ENCODE data around the gene HEATR1.

The HEATR1 gene

GRCh38 chr1:236576004-236576403 is 28.3 kb downstream of the HEATR1 start:
- DNase-seq (ENCODE audit: extremely low spot score): no peak
- CTCF ChIA-PET: no interaction called here
- POLR2A ChIA-PET: no interaction called here
- TF ChIP-seq HDGF (IDR thresholded peaks at IDR 0.05; ENCODE audit: borderline replicate concordance): no peak
- TF ChIP-seq FOXM1 (IDR thresholded peaks at IDR 0.05; ENCODE audit: borderline replicate concordance): no peak
- no peak for TF ChIP-seq NFRKB (IDR thresholded peaks at IDR 0.05)
- TF ChIP-seq SP1 (IDR thresholded peaks at IDR 0.05): no peak
- no peak for TF ChIP-seq FOXA1 (IDR thresholded peaks at IDR 0.05)
- no peak for TF ChIP-seq FOXK2 (IDR thresholded peaks at IDR 0.05)
- TF ChIP-seq ZNF384 (IDR thresholded peaks at IDR 0.05): no peak
- no peak for TF ChIP-seq PKNOX1 (IDR thresholded peaks at IDR 0.05)
- no peak for TF ChIP-seq L3MBTL2 (conservative IDR thresholded peaks at IDR 0.05)

GRCh38 chr1:236575523-236575922 is 28.8 kb downstream of the HEATR1 start:
- DNase-seq (ENCODE audit: extremely low spot score): no peak
- POLR2A ChIA-PET: no interaction called here
- TF ChIP-seq TARDBP (IDR thresholded peaks at IDR 0.05): no peak
- TF ChIP-seq FOXM1 (IDR thresholded peaks at IDR 0.05; ENCODE audit: borderline replicate concordance): no peak
- no peak for TF ChIP-seq ARNT (IDR thresholded peaks at IDR 0.05)
- TF ChIP-seq L3MBTL2 (conservative IDR thresholded peaks at IDR 0.05): no peak
- no peak for TF ChIP-seq SUZ12 (IDR thresholded peaks at IDR 0.05)
- no peak for TF ChIP-seq LEF1 (IDR thresholded peaks at IDR 0.05; ENCODE audit: borderline replicate concordance)
- TF ChIP-seq CTBP1 (IDR thresholded peaks at IDR 0.05; ENCODE audit: borderline replicate concordance): no peak
- no peak for TF ChIP-seq NFRKB (IDR thresholded peaks at IDR 0.05)
- no peak for TF ChIP-seq ELF4 (IDR thresholded peaks at IDR 0.05)
- no peak for TF ChIP-seq FOXK2 (IDR thresholded peaks at IDR 0.05)
- TF ChIP-seq FOXA1 (IDR thresholded peaks at IDR 0.05): no peak
- no peak for TF ChIP-seq ZNF384 (IDR thresholded peaks at IDR 0.05)
- no peak for TF ChIP-seq HDGF (IDR thresholded peaks at IDR 0.05; ENCODE audit: borderline replicate concordance)
- no peak for TF ChIP-seq SP1 (IDR thresholded peaks at IDR 0.05)
- TF ChIP-seq PKNOX1 (IDR thresholded peaks at IDR 0.05): no peak
- no peak for TF ChIP-seq BHLHE40 (IDR thresholded peaks at IDR 0.05; ENCODE audit: borderline replicate concordance)
- CTCF ChIA-PET: no interaction called here

GRCh38 chr1:236568285-236568894 is 35.9 kb downstream of the HEATR1 start:
- no peak for DNase-seq (ENCODE audit: extremely low spot score)
- CTCF ChIA-PET: no interaction called here
- TF ChIP-seq CTBP1 (IDR thresholded peaks at IDR 0.05; ENCODE audit: borderline replicate concordance): no peak
- TF ChIP-seq L3MBTL2 (conservative IDR thresholded peaks at IDR 0.05): no peak
- no peak for TF ChIP-seq BHLHE40 (IDR thresholded peaks at IDR 0.05; ENCODE audit: borderline replicate concordance)
- TF ChIP-seq ELF4 (IDR thresholded peaks at IDR 0.05): no peak
- TF ChIP-seq FOXA1 (IDR thresholded peaks at IDR 0.05): no peak
- no peak for TF ChIP-seq ZNF384 (IDR thresholded peaks at IDR 0.05)
- no peak for TF ChIP-seq FOXK2 (IDR thresholded peaks at IDR 0.05)
- POLR2A ChIA-PET: interaction anchor here (1.4 kb wide), 1 partner anchor 36 kb away, joined by 4 read pairs; the partner anchor contains the start of gene HEATR1

- ChIA-PET POLR2A (no interaction called here), CTCF (interaction anchor here (0.6 kb wide), 1 partner anchor 13 kb away, joined by 3 read pairs; no protein-coding TSS in a partner anchor)
- no peak for DNase-seq (ENCODE audit: extremely low spot score)
- TF ChIP-seq FOXK2 (IDR thresholded peaks at IDR 0.05): no peak
- no peak for TF ChIP-seq ELF4 (IDR thresholded peaks at IDR 0.05)
- no peak for TF ChIP-seq LEF1 (IDR thresholded peaks at IDR 0.05; ENCODE audit: borderline replicate concordance)
- no peak for TF ChIP-seq SUZ12 (IDR thresholded peaks at IDR 0.05)
- TF ChIP-seq PKNOX1 (IDR thresholded peaks at IDR 0.05): no peak
- no peak for TF ChIP-seq HDGF (IDR thresholded peaks at IDR 0.05; ENCODE audit: borderline replicate concordance)
- no peak for TF ChIP-seq L3MBTL2 (conservative IDR thresholded peaks at IDR 0.05)
- no peak for TF ChIP-seq CTBP1 (IDR thresholded peaks at IDR 0.05; ENCODE audit: borderline replicate concordance)
- TF ChIP-seq ARNT (IDR thresholded peaks at IDR 0.05): no peak
- TF ChIP-seq BHLHE40 (IDR thresholded peaks at IDR 0.05; ENCODE audit: borderline replicate concordance): no peak
- TF ChIP-seq SP1 (IDR thresholded peaks at IDR 0.05): no peak
- no peak for TF ChIP-seq NFRKB (IDR thresholded peaks at IDR 0.05)
- no peak for TF ChIP-seq ZNF384 (IDR thresholded peaks at IDR 0.05)
- no peak for TF ChIP-seq FOXA1 (IDR thresholded peaks at IDR 0.05)
Measured at GRCh38 chr1:236565530-236565929, 38.8 kb downstream of the HEATR1 start.

GRCh38 chr1:236561976-236562375 is 42.3 kb downstream of the HEATR1 start:
- ChIA-PET CTCF (no interaction called here), POLR2A (no interaction called here)
- no peak for DNase-seq (ENCODE audit: extremely low spot score)
- TF ChIP-seq L3MBTL2 (conservative IDR thresholded peaks at IDR 0.05) (no peak), SP1 (IDR thresholded peaks at IDR 0.05) (no peak), BHLHE40 (IDR thresholded peaks at IDR 0.05; ENCODE audit: borderline replicate concordance) (no peak), SUZ12 (IDR thresholded peaks at IDR 0.05) (no peak), TARDBP (IDR thresholded peaks at IDR 0.05) (no peak), PKNOX1 (IDR thresholded peaks at IDR 0.05) (no peak), FOXK2 (IDR thresholded peaks at IDR 0.05) (no peak), FOXM1 (IDR thresholded peaks at IDR 0.05; ENCODE audit: borderline replicate concordance) (no peak), ELF4 (IDR thresholded peaks at IDR 0.05) (no peak), NFRKB (IDR thresholded peaks at IDR 0.05) (no peak), LEF1 (IDR thresholded peaks at IDR 0.05; ENCODE audit: borderline replicate concordance) (no peak), HDGF (IDR thresholded peaks at IDR 0.05; ENCODE audit: borderline replicate concordance) (no peak), ARNT (IDR thresholded peaks at IDR 0.05) (no peak), ZNF384 (IDR thresholded peaks at IDR 0.05) (no peak), FOXA1 (IDR thresholded peaks at IDR 0.05) (no peak), CTBP1 (IDR thresholded peaks at IDR 0.05; ENCODE audit: borderline replicate concordance) (no peak)

Data from HEK293T (cell line).